ENCODE data around the gene TAAR9.

DNA sequence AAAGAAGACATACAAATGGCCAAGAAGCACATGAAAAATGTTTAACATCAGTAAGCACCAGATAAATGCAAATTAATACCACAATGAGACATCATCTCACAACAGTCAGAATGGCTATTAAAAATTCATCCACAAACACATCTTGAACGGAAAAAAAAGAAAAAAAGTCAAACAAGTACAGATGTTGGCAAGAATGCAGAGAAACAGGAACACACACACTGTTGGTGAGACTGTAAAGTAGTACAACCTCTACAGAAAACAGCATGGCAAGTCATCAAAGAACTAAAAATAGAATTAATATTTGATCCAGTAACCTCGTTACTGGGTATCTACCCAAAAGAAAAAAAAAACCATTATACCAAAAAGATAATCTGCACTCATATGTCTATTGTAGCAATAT is 31.6 kb upstream of the TAAR9 start:
- TF ChIP-seq, protein P1, sequence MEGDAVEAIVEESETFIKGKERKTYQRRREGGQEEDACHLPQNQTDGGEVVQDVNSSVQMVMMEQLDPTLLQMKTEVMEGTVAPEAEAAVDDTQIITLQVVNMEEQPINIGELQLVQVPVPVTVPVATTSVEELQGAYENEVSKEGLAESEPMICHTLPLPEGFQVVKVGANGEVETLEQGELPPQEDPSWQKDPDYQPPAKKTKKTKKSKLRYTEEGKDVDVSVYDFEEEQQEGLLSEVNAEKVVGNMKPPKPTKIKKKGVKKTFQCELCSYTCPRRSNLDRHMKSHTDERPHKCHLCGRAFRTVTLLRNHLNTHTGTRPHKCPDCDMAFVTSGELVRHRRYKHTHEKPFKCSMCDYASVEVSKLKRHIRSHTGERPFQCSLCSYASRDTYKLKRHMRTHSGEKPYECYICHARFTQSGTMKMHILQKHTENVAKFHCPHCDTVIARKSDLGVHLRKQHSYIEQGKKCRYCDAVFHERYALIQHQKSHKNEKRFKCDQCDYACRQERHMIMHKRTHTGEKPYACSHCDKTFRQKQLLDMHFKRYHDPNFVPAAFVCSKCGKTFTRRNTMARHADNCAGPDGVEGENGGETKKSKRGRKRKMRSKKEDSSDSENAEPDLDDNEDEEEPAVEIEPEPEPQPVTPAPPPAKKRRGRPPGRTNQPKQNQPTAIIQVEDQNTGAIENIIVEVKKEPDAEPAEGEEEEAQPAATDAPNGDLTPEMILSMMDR (IDR thresholded peaks at IDR 0.05), result no peak
- TF ChIP-seq POLR2A (IDR thresholded peaks at IDR 0.05), result no peak
